NCI-H128 (cell line): Measurements from ENCODE around the gene HIVEP3.

Experiments
- DNase-seq: peaks from one replicate; lab custom pipeline; 2025; ENCODE audit not compliant: unreplicated experiment; lab: John Stamatoyannopoulos, UW

The HIVEP3 gene

GRCh38 chr1:41528106-41528505, 390.6 kb downstream of the HIVEP3 start:
- no peak for DNase-seq

GRCh38 chr1:41526956-41527561, 391.7 kb downstream of the HIVEP3 start:
- no peak for DNase-seq

- no peak for DNase-seq
These were observed 392.7 kb downstream of the HIVEP3 start for GRCh38 chr1:41525891-41526587.

GRCh38 chr1:41524676-41525675, 393.7 kb downstream of the HIVEP3 start:
- no peak for DNase-seq

- no peak for DNase-seq
These were observed 394.6 kb downstream of the HIVEP3 start for GRCh38 chr1:41523949-41524675.

GRCh38 chr1:41523071-41523470, 395.7 kb downstream of the HIVEP3 start:
- DNase-seq, result no peak

- DNase-seq, result no peak
These were observed 397.0 kb downstream of the HIVEP3 start for GRCh38 chr1:41521766-41522165.

- DNase-seq, result no peak
These were observed 397.6 kb downstream of the HIVEP3 start for GRCh38 chr1:41520951-41521752.

GRCh38 chr1:41519667-41520066, 399.1 kb downstream of the HIVEP3 start:
- no peak for DNase-seq

- no peak for DNase-seq
These were observed 400.3 kb downstream of the HIVEP3 start for GRCh38 chr1:41518471-41518870.

GRCh38 chr1:41517062-41517438, 401.7 kb downstream of the HIVEP3 start:
- DNase-seq, result no peak

GRCh38 chr1:41516168-41517061, 402.3 kb downstream of the HIVEP3 start:
- peak; percentile 85 for DNase-seq

- no peak for DNase-seq
These were observed 402.9 kb downstream of the HIVEP3 start for GRCh38 chr1:41515778-41516167.

- no peak for DNase-seq
These were observed 403.5 kb downstream of the HIVEP3 start for GRCh38 chr1:41515131-41515678.

- DNase-seq, result no peak
These were observed 404.3 kb downstream of the HIVEP3 start for GRCh38 chr1:41514381-41514780.

GRCh38 chr1:41513383-41513735, 405.4 kb downstream of the HIVEP3 start:
- DNase-seq, result no peak

- DNase-seq, result no peak
These were observed 405.9 kb downstream of the HIVEP3 start for GRCh38 chr1:41512701-41513382.

GRCh38 chr1:41511239-41511540, 407.5 kb downstream of the HIVEP3 start:
- no peak for DNase-seq
